Type B pancreatic cell (in vitro differentiated cells): Measurements from ENCODE around the gene TUSC2. TPM values are rescaled to one million over a fixed set of nuclear protein-coding genes. Genes with fewer than 3 reads are reported as not detected.
A peak's percentile ranks its signal among the peaks of the same experiment; 100 is the strongest.

Experiments
- DNase-seq: peaks from one replicate; pipeline ENCODE4 v3.0.0; 2021; ENCODE audit warnings: mixed read lengths; ENCODE audit not compliant: unreplicated experiment; ENCODE audit errors: extremely low spot score
- H3K27ac Mint-ChIP-seq: 2 replicates; pipeline ENCODE4 v1.8.0; 2021; ENCODE audit warnings: mild to moderate bottlenecking, mixed read lengths
- H3K27me3 Mint-ChIP-seq: 2 replicates; pipeline ENCODE4 v1.8.0; 2021; ENCODE audit warnings: mixed read lengths
- H3K36me3 Mint-ChIP-seq: 2 replicates; pipeline ENCODE4 v1.8.0; 2021; ENCODE audit warnings: mixed read lengths
- H3K4me1 Mint-ChIP-seq: one replicate; pipeline ENCODE4 v1.8.0; 2021; ENCODE audit warnings: mixed read lengths; ENCODE audit not compliant: unreplicated experiment
- H3K4me3 Mint-ChIP-seq: 2 replicates; pipeline ENCODE4 v1.8.0; 2021; ENCODE audit warnings: mild to moderate bottlenecking, mixed read lengths
- H3K9me3 Mint-ChIP-seq: 2 replicates; pipeline ENCODE4 v1.8.0; 2021; ENCODE audit warnings: mixed read lengths
- total RNA-seq: library from RNA; stranded (reverse); gene quantifications from 2 replicates; pipeline ENCODE4 v1.2.1, GENCODE V29; 2021; ENCODE audit warnings: low replicate concordance
- TF ChIP-seq, protein P1 (sequence below): fragments of 200-600 bp; sonication (generic); conservative IDR thresholded peaks from 2 replicates; pipeline ENCODE4 v1.5.0; 2021; ENCODE audit warnings: antibody characterized with exemption, mild to moderate bottlenecking

The TUSC2 gene
- total RNA-seq, 1 donor from 2014 or later = 24.9 TPM

DNA sequence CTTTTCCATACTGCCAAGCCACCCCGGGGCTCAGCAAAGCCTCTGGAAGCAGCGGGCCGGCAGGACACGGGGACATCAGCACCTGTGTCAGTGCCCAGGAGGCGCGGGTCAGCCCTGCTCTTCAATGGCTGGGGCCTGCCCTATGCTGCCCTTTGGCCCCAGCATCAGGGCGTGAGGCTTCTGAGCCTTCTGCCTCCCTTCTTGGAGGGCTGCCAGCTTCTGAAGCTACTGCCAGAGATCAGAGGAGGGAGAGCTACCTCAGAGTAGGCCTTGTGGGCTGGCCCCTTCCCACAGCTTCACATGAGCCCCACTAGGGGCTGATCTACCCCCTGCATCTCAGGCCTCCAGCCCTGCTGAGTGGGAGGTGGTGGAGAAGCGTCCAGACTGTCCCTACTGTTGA lies 44.3 kb upstream of the TUSC2 start:
- Mint-ChIP-seq H3K4me1 (peaks cover 15% of the 10 kb centered on the region), H3K27me3 (no peaks in the 10 kb centered on the region), H3K27ac (no peak overlapping the region), H3K36me3 (no peaks in the 10 kb centered on the region), H3K9me3 (no peaks in the 10 kb centered on the region), H3K4me3 (no peak overlapping the region)
- no peak for DNase-seq
- TF ChIP-seq, protein P1, sequence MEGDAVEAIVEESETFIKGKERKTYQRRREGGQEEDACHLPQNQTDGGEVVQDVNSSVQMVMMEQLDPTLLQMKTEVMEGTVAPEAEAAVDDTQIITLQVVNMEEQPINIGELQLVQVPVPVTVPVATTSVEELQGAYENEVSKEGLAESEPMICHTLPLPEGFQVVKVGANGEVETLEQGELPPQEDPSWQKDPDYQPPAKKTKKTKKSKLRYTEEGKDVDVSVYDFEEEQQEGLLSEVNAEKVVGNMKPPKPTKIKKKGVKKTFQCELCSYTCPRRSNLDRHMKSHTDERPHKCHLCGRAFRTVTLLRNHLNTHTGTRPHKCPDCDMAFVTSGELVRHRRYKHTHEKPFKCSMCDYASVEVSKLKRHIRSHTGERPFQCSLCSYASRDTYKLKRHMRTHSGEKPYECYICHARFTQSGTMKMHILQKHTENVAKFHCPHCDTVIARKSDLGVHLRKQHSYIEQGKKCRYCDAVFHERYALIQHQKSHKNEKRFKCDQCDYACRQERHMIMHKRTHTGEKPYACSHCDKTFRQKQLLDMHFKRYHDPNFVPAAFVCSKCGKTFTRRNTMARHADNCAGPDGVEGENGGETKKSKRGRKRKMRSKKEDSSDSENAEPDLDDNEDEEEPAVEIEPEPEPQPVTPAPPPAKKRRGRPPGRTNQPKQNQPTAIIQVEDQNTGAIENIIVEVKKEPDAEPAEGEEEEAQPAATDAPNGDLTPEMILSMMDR = peak; percentile 26

DNA sequence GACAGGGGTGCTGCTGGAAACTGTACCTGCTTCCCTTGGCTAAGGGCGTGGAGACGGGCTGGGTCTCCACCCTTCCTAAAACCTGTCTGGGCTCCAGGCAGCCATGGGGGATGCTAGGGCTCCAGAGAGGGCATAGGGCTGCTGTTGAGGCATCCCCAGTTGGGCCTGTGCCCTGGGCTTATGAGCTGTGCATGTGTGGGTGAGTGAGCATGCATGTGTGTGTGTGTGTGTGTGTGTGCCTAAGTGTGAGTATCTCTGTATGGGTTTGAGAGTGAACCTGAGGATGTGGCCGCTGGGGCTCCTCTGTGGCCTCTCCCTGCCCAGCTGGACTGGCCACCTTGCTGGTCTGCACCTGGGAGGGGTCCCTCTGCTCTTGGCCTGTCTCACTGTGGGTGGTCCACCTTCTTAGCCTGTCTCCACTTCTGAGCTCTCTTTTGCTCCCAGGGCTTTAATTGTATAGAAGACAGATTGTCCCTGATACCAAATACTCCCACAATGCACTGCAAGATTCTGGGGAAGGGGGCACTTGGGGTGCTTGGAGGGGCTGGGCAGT lies 43.2 kb upstream of the TUSC2 start:
- no peaks in the 10 kb centered on the region for H3K27me3 Mint-ChIP-seq
- H3K4me3 Mint-ChIP-seq = no peak overlapping the region
- H3K9me3 Mint-ChIP-seq = no peaks in the 10 kb centered on the region
- H3K36me3 Mint-ChIP-seq = no peaks in the 10 kb centered on the region
- DNase-seq = no peak
- H3K4me1 Mint-ChIP-seq = peaks cover 12% of the 10 kb centered on the region
- peak overlapping the region; percentile 56 for H3K27ac Mint-ChIP-seq
- TF ChIP-seq, protein P1 = no peak

DNA sequence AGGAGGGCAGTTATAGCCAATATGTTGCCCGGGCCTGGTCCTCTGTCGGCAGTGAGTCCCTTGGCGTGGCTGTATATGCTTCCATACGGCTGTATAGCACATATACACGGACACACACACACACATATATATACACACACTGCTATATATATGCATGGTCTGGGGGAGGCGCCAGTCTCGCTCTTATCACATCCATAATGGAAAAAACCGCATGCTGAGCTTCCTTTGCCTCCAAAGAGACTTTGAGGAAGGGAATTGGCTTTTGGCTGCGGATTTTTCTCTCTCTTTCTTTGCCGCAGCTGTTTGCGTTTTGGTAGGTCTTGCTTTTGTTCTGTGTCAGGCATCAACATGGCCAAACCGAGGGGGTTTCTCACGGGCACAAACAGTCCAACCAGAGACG lies 42.6 kb upstream of the TUSC2 start:
- H3K36me3 Mint-ChIP-seq = no peaks in the 10 kb centered on the region
- H3K4me3 Mint-ChIP-seq = no peak overlapping the region
- peaks cover 12% of the 10 kb centered on the region for H3K4me1 Mint-ChIP-seq
- no peaks in the 10 kb centered on the region for H3K27me3 Mint-ChIP-seq
- peak overlapping the region; percentile 53 for H3K27ac Mint-ChIP-seq
- H3K9me3 Mint-ChIP-seq = no peaks in the 10 kb centered on the region
- TF ChIP-seq, protein P1 = peak; percentile 55
- DNase-seq = no peak

DNA sequence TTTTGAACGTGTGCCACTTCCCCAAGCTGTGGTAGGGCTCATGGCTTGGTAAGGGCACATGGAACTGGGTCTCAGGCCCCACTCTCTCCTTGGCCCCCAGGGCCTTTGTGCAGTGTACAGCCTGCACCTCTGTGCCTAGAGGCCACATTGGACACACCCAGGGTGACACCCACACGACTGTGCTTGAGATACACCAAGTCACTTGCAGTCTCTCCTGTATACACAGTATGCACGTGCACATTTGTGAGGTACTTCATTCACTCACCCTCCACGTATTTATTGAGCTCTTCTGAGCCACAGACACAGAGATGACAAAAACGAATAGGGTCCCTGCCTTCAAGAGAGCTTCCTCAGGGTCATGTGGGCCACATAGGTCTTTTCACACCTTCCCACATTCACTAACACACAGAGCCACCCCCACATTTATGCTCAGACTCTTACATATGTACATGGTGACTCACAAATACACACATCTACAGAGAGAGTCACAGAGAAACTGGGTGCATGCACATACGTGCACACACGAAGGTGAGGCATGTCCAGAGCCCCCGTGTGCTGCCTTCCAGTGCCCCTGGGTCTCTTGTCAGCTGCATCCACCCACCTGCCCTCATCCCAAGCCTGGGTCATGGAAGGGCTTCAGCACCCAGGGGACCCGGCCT lies 41.1 kb upstream of the TUSC2 start:
- DNase-seq = no peak
- Mint-ChIP-seq H3K27me3 (no peaks in the 10 kb centered on the region), H3K27ac (no peak overlapping the region), H3K36me3 (no peaks in the 10 kb centered on the region), H3K4me1 (peaks cover 12% of the 10 kb centered on the region), H3K9me3 (no peaks in the 10 kb centered on the region), H3K4me3 (no peak overlapping the region)
- TF ChIP-seq, protein P1 = no peak

DNA sequence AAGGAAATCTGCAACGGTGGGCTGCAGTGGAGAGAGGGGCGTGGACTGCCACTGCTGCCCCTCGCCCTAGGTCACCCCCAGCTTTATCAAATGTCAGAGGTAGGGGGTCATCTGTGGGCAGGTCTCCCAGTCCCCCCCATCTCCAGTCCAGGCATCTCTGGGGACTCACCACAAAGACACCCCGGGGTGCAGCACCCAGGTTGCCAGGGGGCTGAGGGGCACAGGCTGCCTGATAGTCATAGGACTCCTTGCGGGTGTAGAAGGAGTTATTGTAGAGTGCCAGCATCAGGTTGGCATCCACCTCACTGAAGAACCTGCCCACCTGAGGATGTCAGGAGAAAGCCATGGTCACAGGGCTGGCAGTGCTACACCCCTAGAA lies 37.8 kb upstream of the TUSC2 start:
- Mint-ChIP-seq H3K27ac (no peak overlapping the region), H3K9me3 (no peaks in the 10 kb centered on the region), H3K27me3 (no peaks in the 10 kb centered on the region), H3K36me3 (no peaks in the 10 kb centered on the region), H3K4me1 (peaks cover 4% of the 10 kb centered on the region), H3K4me3 (peak overlapping the region; percentile 85)
- DNase-seq = no peak
- TF ChIP-seq, protein P1 = no peak
